Measurements from ENCODE around the gene STIM2. TPM values are rescaled to one million over a fixed set of nuclear protein-coding genes. Genes with fewer than 3 reads are reported as not detected.

STIM2 gene
- polyA plus RNA-seq, 1 donor (not counting 4 experiments of a cell fraction or from before 2014, with no cell fraction given): 20.7 TPM

- no peak for DNase-seq (ENCODE audit: low read depth, low spot score)
- Histone ChIP-seq H3K4me2 (ENCODE audit: control insufficient read depth, extremely low read depth, insufficient read depth, low read depth, low read length) (no peak overlapping the region), H3K9me1 (ENCODE audit: control insufficient read depth, extremely low read depth, insufficient read depth, low read length) (no peaks in the 10 kb centered on the region), H3K4me1 (ENCODE audit: control insufficient read depth, extremely low read depth, insufficient read depth, low read length) (peaks cover 6% of the 10 kb centered on the region), H4K20me1 (ENCODE audit: control insufficient read depth, extremely low read depth, insufficient read depth, low read length) (no peaks in the 10 kb centered on the region), H3K36me3 (ENCODE audit: control insufficient read depth in 2 of 2, extremely low read depth in 1 of 2, insufficient read depth in 2 of 2, low read length in 2 of 2) (no peaks in the 10 kb centered on the region), H3K4me3 (ENCODE audit: control insufficient read depth in 2 of 3, extremely low read depth in 1 of 3, insufficient read depth in 2 of 3, low read depth in 1 of 3, low read length in 3 of 3) (no peak overlapping the region), H2AFZ (ENCODE audit: control insufficient read depth, low read length) (no peak overlapping the region), H3K27me3 (ENCODE audit: control insufficient read depth, extremely low read depth, insufficient read depth, low read length) (no peaks in the 10 kb centered on the region), H3K79me2 (ENCODE audit: control insufficient read depth, insufficient read depth, low read length) (peaks cover 11% of the 10 kb centered on the region), H3K9me3 (ENCODE audit: control insufficient read depth, low read depth, low read length) (no peaks in the 10 kb centered on the region), H3K9ac (ENCODE audit: control insufficient read depth, extremely low read depth, insufficient read depth, low read length) (no peak overlapping the region), H3K27ac (ENCODE audit: control insufficient read depth, insufficient read depth, low read length) (no peak overlapping the region)
- TF ChIP-seq EZH2 (IDR thresholded peaks at IDR 0.05; ENCODE audit: low read length) (no peak), CTCF (optimal IDR thresholded peaks at IDR 0.05 in 1 of 3, IDR thresholded peaks at IDR 0.05 in 1 of 3, conservative IDR thresholded peaks at IDR 0.05 in 1 of 3; ENCODE audit: extremely low read depth in 1 of 3, insufficient read depth in 2 of 3, low read length in 3 of 3) (no peak)
- dilution Hi-C loops (cut with MboI; ENCODE audit: extremely low pct_ligation_motif_present, low sequenced_read_pairs): no loop called here
- no peak for FAIRE-seq
Measured at GRCh38 chr4:26870576-26871262, 10.1 kb downstream of the STIM2 start.

GRCh38 chr4:26871611-26872010 is 11.0 kb downstream of the STIM2 start:
- Histone ChIP-seq H3K27ac (ENCODE audit: control insufficient read depth, insufficient read depth, low read length) (no peak overlapping the region), H2AFZ (ENCODE audit: control insufficient read depth, low read length) (no peak overlapping the region), H3K4me2 (ENCODE audit: control insufficient read depth, extremely low read depth, insufficient read depth, low read depth, low read length) (peak overlapping the region; percentile 25), H4K20me1 (ENCODE audit: control insufficient read depth, extremely low read depth, insufficient read depth, low read length) (no peaks in the 10 kb centered on the region), H3K9ac (ENCODE audit: control insufficient read depth, extremely low read depth, insufficient read depth, low read length) (no peak overlapping the region), H3K9me1 (ENCODE audit: control insufficient read depth, extremely low read depth, insufficient read depth, low read length) (no peaks in the 10 kb centered on the region), H3K9me3 (ENCODE audit: control insufficient read depth, low read depth, low read length) (no peaks in the 10 kb centered on the region), H3K4me1 (ENCODE audit: control insufficient read depth, extremely low read depth, insufficient read depth, low read length) (peaks cover 6% of the 10 kb centered on the region), H3K79me2 (ENCODE audit: control insufficient read depth, insufficient read depth, low read length) (peaks cover 5% of the 10 kb centered on the region), H3K36me3 (ENCODE audit: control insufficient read depth in 2 of 2, extremely low read depth in 1 of 2, insufficient read depth in 2 of 2, low read length in 2 of 2) (no peaks in the 10 kb centered on the region), H3K27me3 (ENCODE audit: control insufficient read depth, extremely low read depth, insufficient read depth, low read length) (no peaks in the 10 kb centered on the region), H3K4me3 (ENCODE audit: control insufficient read depth in 2 of 3, extremely low read depth in 1 of 3, insufficient read depth in 2 of 3, low read depth in 1 of 3, low read length in 3 of 3) (no peak overlapping the region)
- no peak for DNase-seq (ENCODE audit: low read depth, low spot score)
- no peak for TF ChIP-seq EZH2 (IDR thresholded peaks at IDR 0.05; ENCODE audit: low read length)
- no peak for TF ChIP-seq CTCF (optimal IDR thresholded peaks at IDR 0.05 in 1 of 3, IDR thresholded peaks at IDR 0.05 in 1 of 3, conservative IDR thresholded peaks at IDR 0.05 in 1 of 3; ENCODE audit: extremely low read depth in 1 of 3, insufficient read depth in 2 of 3, low read length in 3 of 3)
- FAIRE-seq: peak; percentile 67
- dilution Hi-C loops (cut with MboI; ENCODE audit: extremely low pct_ligation_motif_present, low sequenced_read_pairs): no loop called here

All from keratinocyte (primary cell).